HG03342 (cell line): ENCODE data around the gene FKBP1A.

Experiments used
- ATAC-seq: cut with Tn5 transposase; IDR thresholded peaks from one replicate; pipeline ENCODE4 v1.9.1; 2021; ENCODE audit warnings: mild to moderate bottlenecking, moderate library complexity; ENCODE audit not compliant: unreplicated experiment

The FKBP1A gene

GRCh38 chr20:1392693-1393506 is at the start of gene FKBP1A:
TSS of gene FKBP1A (minus strand) at chr20:1393054. CDS start at chr20:1392998, 56 bp downstream.
- ATAC-seq = peak; percentile 81

- no peak for ATAC-seq
Measured at GRCh38 chr20:1442304-1442703, 49.5 kb upstream of the FKBP1A start.

- ATAC-seq = no peak
Measured at GRCh38 chr20:1441133-1441532, 48.3 kb upstream of the FKBP1A start.

GRCh38 chr20:1440024-1440423 is 47.2 kb upstream of the FKBP1A start:
- no peak for ATAC-seq

GRCh38 chr20:1438361-1438760 is 45.5 kb upstream of the FKBP1A start:
- no peak for ATAC-seq

- peak; percentile 44 for ATAC-seq
Measured at GRCh38 chr20:1437235-1437904, 44.5 kb upstream of the FKBP1A start.

- no peak for ATAC-seq
Measured at GRCh38 chr20:1436263-1436662, 43.4 kb upstream of the FKBP1A start.

- no peak for ATAC-seq
Measured at GRCh38 chr20:1435337-1435699, 42.5 kb upstream of the FKBP1A start.

GRCh38 chr20:1434571-1435336 is 41.9 kb upstream of the FKBP1A start:
- ATAC-seq = peak; percentile 91

- ATAC-seq = no peak
Measured at GRCh38 chr20:1431158-1431557, 38.3 kb upstream of the FKBP1A start.

GRCh38 chr20:1430004-1430451 is 37.2 kb upstream of the FKBP1A start:
- ATAC-seq = no peak

GRCh38 chr20:1429143-1429728 is 36.4 kb upstream of the FKBP1A start:
- ATAC-seq = no peak

- ATAC-seq = no peak
Measured at GRCh38 chr20:1427457-1428054, 34.7 kb upstream of the FKBP1A start.

GRCh38 chr20:1426231-1426849 is 33.5 kb upstream of the FKBP1A start:
- ATAC-seq = no peak

GRCh38 chr20:1424336-1424735 is 31.5 kb upstream of the FKBP1A start:
- no peak for ATAC-seq

GRCh38 chr20:1423625-1424106 is 30.8 kb upstream of the FKBP1A start:
- ATAC-seq = no peak

GRCh38 chr20:1423206-1423605 is 30.4 kb upstream of the FKBP1A start:
- no peak for ATAC-seq

GRCh38 chr20:1422753-1423152 is 29.9 kb upstream of the FKBP1A start:
- no peak for ATAC-seq

GRCh38 chr20:1420066-1420465 is 27.2 kb upstream of the FKBP1A start:
- no peak for ATAC-seq

GRCh38 chr20:1418350-1418749 is 25.5 kb upstream of the FKBP1A start:
- no peak for ATAC-seq
